Astrocyte of the spinal cord (primary cell): Measurements from ENCODE around the gene ADGRE2.

Experiments used
- DNase-seq: peaks from one replicate; pipeline ENCODE4 v3.0.0; 2011; ENCODE audit warnings: low read depth, low spot score
- H3K4me3 ChIP-seq: 2 replicates; pipeline ENCODE4 v1.5.1; 2011; ENCODE audit warnings: low read depth, mild to moderate bottlenecking, low read length, moderate library complexity
- in situ Hi-C: cut with HindIII; loops from 2 replicates; pipeline ENCODE4 v1.10.0; 2017; ENCODE audit warnings: low sequenced_read_pairs
- TF ChIP-seq, protein P1 (sequence below): IDR thresholded peaks from 2 replicates; pipeline ENCODE4 v1.5.1; 2012; ENCODE audit warnings: low read depth, mild to moderate bottlenecking, low read length, inconsistent platforms

The ADGRE2 gene

DNA sequence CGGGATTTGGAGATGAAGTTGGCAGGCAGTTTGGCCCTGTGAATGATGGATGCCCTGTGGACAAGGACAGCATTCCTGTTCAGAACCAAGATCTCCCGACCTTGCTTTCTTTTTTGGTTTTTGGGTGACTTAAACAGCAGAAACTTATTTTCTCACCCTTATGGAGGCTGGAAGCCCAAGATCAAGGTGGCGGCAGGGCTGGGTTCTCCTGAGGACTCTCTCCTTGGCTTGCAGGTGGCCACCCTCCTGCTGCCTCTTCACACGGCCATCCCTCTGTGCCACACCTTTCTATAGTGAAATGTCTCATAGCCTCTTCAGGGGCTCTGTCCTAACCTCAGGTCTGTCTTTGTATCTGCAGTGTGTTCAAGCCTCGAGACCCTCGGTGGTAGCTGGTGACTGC lies 74.5 kb downstream of the ADGRE2 start:
- no peak overlapping the region for H3K4me3 ChIP-seq
- in situ Hi-C loops = no loop called here
- no peak for DNase-seq
- TF ChIP-seq, protein P1, sequence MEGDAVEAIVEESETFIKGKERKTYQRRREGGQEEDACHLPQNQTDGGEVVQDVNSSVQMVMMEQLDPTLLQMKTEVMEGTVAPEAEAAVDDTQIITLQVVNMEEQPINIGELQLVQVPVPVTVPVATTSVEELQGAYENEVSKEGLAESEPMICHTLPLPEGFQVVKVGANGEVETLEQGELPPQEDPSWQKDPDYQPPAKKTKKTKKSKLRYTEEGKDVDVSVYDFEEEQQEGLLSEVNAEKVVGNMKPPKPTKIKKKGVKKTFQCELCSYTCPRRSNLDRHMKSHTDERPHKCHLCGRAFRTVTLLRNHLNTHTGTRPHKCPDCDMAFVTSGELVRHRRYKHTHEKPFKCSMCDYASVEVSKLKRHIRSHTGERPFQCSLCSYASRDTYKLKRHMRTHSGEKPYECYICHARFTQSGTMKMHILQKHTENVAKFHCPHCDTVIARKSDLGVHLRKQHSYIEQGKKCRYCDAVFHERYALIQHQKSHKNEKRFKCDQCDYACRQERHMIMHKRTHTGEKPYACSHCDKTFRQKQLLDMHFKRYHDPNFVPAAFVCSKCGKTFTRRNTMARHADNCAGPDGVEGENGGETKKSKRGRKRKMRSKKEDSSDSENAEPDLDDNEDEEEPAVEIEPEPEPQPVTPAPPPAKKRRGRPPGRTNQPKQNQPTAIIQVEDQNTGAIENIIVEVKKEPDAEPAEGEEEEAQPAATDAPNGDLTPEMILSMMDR = no peak

DNA sequence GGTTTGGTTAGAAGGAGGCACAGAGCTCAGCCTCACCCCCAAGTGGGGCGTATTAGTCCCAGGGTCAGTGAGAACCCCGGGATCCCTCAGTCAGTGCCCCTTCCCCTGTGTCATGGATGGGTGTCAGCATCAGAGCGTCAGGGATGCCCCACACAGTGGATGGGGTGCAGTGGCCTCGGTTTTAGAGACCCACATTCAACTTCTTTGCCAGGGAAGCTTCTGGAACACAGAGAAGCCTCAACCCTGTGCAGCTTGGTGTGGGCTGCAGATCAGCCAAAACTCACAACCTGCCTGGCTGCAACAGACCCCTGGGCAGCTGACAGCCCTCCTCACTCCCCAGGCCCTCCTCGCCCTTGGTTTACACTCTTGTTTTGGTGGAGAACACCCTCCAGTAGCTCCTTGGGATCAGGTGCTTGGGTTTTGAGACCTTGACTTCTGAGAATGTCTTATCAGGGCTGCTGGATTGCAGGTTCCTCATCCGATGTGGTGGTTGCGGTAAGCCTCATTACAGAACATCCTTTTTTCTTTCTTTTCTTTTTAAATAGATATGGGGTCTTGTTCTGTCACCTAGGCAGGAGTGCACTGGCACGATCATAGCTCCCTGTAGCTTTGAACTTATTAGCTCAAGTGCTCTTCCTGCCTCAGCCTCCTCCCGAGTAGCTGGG lies 77.5 kb downstream of the ADGRE2 start:
- DNase-seq = no peak
- in situ Hi-C loops = no loop called here
- H3K4me3 ChIP-seq = no peak overlapping the region
- TF ChIP-seq, protein P1 = no peak

DNA sequence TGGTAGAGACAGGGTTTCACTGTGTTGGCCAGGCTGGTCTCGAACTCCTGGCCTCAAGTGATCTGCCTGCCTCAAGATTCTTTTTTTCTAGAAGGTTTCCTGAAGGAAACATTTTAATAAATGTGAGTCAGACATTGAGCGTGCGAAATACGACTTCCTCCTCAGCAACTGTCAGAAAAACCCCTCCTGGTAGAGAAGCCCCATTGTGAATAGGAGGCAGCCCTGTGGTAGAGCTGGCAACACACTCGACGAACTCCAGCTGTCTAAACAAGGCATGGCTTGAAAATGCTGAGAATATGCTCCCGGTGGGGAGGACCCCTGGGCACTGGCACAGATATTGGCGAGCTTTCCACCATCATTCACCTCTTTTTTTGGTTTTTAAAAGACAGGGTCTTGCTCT lies 78.7 kb downstream of the ADGRE2 start:
- H3K4me3 ChIP-seq = no peak overlapping the region
- TF ChIP-seq, protein P1 = no peak
- in situ Hi-C loops = no loop called here
- no peak for DNase-seq

DNA sequence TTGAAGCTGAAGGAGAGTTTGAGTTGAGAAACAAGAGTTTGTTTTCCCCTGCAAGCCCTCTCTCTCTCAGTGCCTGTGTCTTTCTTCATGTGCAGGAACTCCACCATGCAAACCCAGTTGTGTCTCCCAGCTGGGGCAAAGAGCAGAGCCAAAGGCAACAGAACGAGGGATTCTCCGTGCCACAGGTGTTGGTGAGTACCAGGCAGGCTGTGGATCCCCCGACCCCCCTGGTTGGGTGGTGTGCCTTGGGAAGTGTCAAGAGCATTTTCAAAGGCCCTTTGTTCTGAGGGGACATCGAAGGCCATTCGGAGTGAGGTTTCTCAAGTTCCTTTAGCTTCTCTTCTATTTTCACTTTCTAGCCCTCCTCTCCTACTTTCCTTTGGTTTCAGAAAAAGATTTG lies 82.9 kb downstream of the ADGRE2 start:
- H3K4me3 ChIP-seq = no peak overlapping the region
- in situ Hi-C loops = no loop called here
- no peak for DNase-seq
- TF ChIP-seq, protein P1 = no peak

DNA sequence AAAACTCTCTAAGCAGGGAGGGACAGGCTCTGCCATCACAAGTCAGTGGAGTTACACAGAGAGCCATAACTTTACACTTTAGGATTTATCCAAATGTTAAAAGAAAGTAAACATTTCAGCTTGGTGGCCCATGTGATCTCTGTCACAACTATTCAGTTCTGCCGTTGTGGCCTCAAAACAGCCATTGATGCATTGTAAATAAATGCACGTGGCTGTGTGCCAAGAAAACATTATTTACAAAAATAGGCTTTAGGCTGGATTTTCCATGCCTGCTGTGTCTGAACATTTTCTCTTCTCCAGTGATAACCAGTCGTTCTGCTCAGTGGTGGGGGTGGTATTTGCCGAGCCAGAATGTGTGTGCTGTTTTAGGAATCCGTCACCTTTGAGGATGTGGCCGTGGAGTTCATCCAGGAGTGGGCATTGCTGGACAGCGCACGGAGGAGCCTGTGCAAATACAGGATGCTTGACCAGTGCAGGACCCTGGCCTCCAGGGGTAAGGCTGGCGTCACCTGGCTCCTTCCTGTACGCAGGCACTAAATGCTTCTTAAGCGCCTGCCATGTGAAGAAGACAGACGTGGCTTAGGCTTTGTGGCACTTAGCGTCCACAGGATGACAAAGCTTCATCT lies 83.6 kb downstream of the ADGRE2 start:
- TF ChIP-seq, protein P1 = no peak
- DNase-seq = no peak
- no peak overlapping the region for H3K4me3 ChIP-seq
- in situ Hi-C loops = no loop called here

DNA sequence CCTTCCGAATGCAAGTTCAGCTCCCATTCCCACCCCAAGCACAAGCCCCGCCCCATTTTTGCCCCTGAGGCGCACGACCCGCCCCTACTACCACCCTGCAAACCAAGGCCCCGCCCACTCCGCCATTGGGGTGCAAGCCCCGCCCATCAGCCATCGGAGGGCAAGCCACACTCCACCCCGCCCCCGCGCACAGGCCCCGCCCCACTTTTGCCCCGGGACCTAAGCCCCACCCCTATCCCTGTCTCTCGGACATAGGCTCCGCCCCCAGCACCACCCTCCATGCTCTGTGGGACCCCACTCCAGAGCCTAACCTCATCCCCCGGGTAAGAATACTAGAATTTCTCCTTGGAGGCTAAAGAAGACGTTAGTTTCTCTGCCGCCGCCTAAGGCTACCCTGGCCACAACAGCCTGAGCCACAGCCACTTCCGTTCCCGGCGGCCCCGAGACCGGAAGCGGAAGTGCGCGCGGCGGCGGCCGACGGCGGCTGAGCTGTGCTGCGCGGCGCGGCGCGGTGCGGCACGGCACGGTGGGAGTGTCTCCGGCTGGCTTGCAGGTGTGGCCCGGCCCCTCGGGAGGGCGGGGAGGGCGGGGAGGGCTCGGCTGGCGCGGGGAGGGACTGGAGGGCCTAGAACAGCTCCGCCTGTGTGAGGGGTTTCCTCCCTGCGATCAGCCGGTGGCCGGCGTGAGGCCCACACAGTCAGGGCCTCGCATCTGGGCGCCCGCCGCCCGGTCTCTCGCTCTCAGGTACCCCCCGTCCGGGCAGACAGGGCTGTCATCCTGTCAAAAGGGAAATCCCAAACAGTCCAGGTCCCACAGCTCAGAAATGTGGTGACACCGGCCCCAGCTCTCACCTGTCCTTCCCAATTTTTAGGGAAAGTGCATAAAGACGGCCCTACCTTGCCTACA lies 88.5 kb downstream of the ADGRE2 start, which contains the start of gene ZNF333:
TSS of gene ZNF333 (plus strand) at position 451 of the 906 bp plus-strand sequence. CDS start 3,444 bp downstream, outside the sequence.
- TF ChIP-seq, protein P1 = no peak
- in situ Hi-C loops = no loop called here
- H3K4me3 ChIP-seq = peak within 1 kb of the TSS; percentile 90
- DNase-seq = peak; percentile 89
